ENCODE data around the gene PERCC1. TPM values are rescaled to one million over a fixed set of nuclear protein-coding genes. Genes with fewer than 3 reads are reported as not detected.

The PERCC1 gene
- total RNA-seq, 1 donor from 2014 or later = not detected

DNA sequence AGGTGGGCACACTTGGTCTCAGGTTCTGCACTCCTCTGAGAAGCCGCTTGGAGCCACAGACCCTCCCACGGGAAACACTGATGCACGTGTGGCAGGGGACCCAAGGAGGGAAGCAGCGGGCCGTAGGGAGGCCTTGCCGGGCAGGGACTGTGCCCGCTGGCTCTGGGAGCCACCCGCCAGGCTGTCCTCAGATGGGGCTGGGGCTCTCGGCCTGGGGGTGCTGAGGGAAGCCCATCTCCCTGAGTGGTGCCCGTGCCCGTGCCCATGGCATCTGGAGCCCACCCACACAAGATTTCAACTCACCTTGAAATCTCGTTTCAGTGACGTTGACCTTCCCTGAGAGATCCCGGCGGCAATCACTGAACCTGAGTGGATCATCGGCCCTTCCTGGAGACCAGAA is 26.1 kb downstream of the PERCC1 start:
- TF ChIP-seq EZH2 (IDR thresholded peaks at IDR 0.05) = no peak
- Mint-ChIP-seq H3K4me3 (no peak overlapping the region), H3K27ac (no peak overlapping the region), H3K27me3 (ENCODE audit: insufficient read depth, low read depth) (no peaks in the 10 kb centered on the region), H3K9me3 (no peaks in the 10 kb centered on the region), H3K4me1 (no peaks in the 10 kb centered on the region), H3K36me3 (peaks cover 4% of the 10 kb centered on the region)
- no peaks in the 10 kb centered on the region for H3K27me3 ChIP-seq
- no peak overlapping the region for H2AFZ ChIP-seq (replicated peaks)
- no peak overlapping the region for H3K4me2 ChIP-seq
- no peak overlapping the region for H3K27ac ChIP-seq
- no peaks in the 10 kb centered on the region for H3K4me1 ChIP-seq
- no peak for DNase-seq (ENCODE audit: low spot score)
- no peaks in the 10 kb centered on the region for H3F3A ChIP-seq (ENCODE audit: low read depth)
- H4K20me1 ChIP-seq (ENCODE audit: low read depth) = no peaks in the 10 kb centered on the region
- H3K36me3 ChIP-seq = no peaks in the 10 kb centered on the region
- H3K79me2 ChIP-seq (ENCODE audit: low read depth) = no peaks in the 10 kb centered on the region
- no peak overlapping the region for H3K4me3 ChIP-seq
- H3K9me3 ChIP-seq (ENCODE audit: low read depth) = no peaks in the 10 kb centered on the region
- H3K9ac ChIP-seq = no peak overlapping the region

DNA sequence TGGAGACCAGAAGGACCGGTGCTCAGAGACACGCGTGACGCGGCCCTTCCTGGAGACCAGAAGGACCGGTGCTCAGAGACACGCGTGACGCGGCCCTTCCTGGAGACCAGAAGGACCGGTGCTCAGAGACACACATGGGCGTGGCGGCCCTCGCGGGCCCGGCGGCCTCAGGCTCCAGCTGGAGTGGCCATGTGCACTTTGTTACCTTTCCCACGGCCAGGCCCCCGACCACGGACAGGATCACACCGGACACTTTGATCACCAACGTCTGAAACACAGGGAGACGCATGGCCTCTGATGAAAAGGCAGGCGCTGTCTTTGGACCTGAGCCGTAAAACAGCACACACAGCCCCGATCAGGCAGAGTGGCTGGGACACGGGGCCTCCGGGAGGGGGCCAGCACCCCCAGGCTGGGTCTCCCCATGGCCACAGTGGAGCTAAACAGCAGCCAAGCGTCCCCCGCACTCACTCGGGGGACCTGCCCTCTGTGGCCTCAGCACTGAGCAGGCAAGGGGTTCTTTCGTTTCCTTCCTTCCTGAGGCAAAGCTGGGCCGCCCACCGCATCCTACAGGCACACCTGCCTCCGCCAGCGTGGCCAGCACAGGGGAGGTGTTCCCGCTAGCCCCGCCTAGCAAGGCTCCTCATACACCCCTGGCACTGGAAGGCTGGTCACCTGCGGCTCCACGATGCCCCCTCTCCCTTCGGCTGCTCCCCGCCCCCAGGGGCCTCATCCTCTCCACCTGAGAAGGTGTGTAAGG is 26.8 kb downstream of the PERCC1 start:
- DNase-seq (ENCODE audit: low spot score) = no peak
- H3K27ac ChIP-seq = no peak overlapping the region
- no peaks in the 10 kb centered on the region for H3K4me1 ChIP-seq
- no peaks in the 10 kb centered on the region for H3K27me3 ChIP-seq
- no peaks in the 10 kb centered on the region for H3K27me3 Mint-ChIP-seq (ENCODE audit: insufficient read depth, low read depth)
- H4K20me1 ChIP-seq (ENCODE audit: low read depth) = no peaks in the 10 kb centered on the region
- H2AFZ ChIP-seq (replicated peaks) = no peak overlapping the region
- H3F3A ChIP-seq (ENCODE audit: low read depth) = no peaks in the 10 kb centered on the region
- H3K36me3 ChIP-seq = no peaks in the 10 kb centered on the region
- no peaks in the 10 kb centered on the region for H3K79me2 ChIP-seq (ENCODE audit: low read depth)
- TF ChIP-seq EZH2 (IDR thresholded peaks at IDR 0.05) = no peak
- no peaks in the 10 kb centered on the region for H3K4me1 Mint-ChIP-seq
- H3K4me2 ChIP-seq = no peak overlapping the region
- no peak overlapping the region for H3K27ac Mint-ChIP-seq
- no peak overlapping the region for H3K4me3 ChIP-seq
- no peak overlapping the region for H3K9ac ChIP-seq
- H3K9me3 ChIP-seq (ENCODE audit: low read depth) = no peaks in the 10 kb centered on the region
- H3K36me3 Mint-ChIP-seq = peaks cover 2% of the 10 kb centered on the region
- no peaks in the 10 kb centered on the region for H3K9me3 Mint-ChIP-seq
- no peak overlapping the region for H3K4me3 Mint-ChIP-seq

DNA sequence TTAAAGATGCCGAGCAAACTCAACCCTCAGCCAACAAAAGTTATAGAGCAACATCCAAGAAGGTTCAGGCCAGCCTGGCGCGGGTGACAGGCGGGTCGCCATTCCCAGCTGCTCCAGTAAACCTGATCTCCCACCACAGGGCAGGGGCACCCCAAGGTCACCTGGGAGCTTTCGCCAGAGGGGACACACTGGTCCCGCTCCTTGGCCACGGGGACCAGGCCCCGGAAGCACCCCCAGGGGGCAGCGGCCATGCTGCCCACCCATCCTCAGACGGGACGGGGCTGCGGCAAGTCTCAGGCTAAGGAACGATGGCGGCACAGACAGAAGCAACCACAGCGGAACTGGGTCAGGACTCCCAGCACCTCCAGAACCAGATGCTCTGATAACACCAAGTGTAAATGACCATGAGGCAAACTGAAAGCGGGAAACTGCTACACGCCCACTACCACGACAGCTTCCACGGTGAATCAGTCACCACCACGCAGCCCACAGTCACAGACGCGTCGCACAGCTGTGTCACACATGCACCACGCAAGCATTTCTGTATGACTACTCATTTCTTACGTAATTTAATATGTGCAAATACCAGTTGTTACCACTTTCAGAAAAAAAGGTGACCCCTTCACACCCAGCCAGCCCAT is 27.6 kb downstream of the PERCC1 start:
- Mint-ChIP-seq H3K9me3 (no peaks in the 10 kb centered on the region), H3K4me3 (no peak overlapping the region), H3K4me1 (no peaks in the 10 kb centered on the region), H3K27ac (peak overlapping the region; percentile 76), H3K36me3 (peaks cover 2% of the 10 kb centered on the region), H3K27me3 (ENCODE audit: insufficient read depth, low read depth) (no peaks in the 10 kb centered on the region)
- no peaks in the 10 kb centered on the region for H3F3A ChIP-seq (ENCODE audit: low read depth)
- H3K27me3 ChIP-seq = no peaks in the 10 kb centered on the region
- no peak overlapping the region for H2AFZ ChIP-seq (replicated peaks)
- H3K4me1 ChIP-seq = no peaks in the 10 kb centered on the region
- no peaks in the 10 kb centered on the region for H3K79me2 ChIP-seq (ENCODE audit: low read depth)
- H3K9ac ChIP-seq = no peak overlapping the region
- no peak overlapping the region for H3K4me3 ChIP-seq
- DNase-seq (ENCODE audit: low spot score) = no peak
- no peaks in the 10 kb centered on the region for H3K36me3 ChIP-seq
- H4K20me1 ChIP-seq (ENCODE audit: low read depth) = no peaks in the 10 kb centered on the region
- H3K27ac ChIP-seq = no peak overlapping the region
- H3K9me3 ChIP-seq (ENCODE audit: low read depth) = no peaks in the 10 kb centered on the region
- no peak overlapping the region for H3K4me2 ChIP-seq
- TF ChIP-seq EZH2phosphoT487 (IDR thresholded peaks at IDR 0.05) (no peak), EZH2 (IDR thresholded peaks at IDR 0.05) (no peak)
- TF ChIP-seq, protein P1, sequence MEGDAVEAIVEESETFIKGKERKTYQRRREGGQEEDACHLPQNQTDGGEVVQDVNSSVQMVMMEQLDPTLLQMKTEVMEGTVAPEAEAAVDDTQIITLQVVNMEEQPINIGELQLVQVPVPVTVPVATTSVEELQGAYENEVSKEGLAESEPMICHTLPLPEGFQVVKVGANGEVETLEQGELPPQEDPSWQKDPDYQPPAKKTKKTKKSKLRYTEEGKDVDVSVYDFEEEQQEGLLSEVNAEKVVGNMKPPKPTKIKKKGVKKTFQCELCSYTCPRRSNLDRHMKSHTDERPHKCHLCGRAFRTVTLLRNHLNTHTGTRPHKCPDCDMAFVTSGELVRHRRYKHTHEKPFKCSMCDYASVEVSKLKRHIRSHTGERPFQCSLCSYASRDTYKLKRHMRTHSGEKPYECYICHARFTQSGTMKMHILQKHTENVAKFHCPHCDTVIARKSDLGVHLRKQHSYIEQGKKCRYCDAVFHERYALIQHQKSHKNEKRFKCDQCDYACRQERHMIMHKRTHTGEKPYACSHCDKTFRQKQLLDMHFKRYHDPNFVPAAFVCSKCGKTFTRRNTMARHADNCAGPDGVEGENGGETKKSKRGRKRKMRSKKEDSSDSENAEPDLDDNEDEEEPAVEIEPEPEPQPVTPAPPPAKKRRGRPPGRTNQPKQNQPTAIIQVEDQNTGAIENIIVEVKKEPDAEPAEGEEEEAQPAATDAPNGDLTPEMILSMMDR (IDR thresholded peaks at IDR 0.05) = no peak

DNA sequence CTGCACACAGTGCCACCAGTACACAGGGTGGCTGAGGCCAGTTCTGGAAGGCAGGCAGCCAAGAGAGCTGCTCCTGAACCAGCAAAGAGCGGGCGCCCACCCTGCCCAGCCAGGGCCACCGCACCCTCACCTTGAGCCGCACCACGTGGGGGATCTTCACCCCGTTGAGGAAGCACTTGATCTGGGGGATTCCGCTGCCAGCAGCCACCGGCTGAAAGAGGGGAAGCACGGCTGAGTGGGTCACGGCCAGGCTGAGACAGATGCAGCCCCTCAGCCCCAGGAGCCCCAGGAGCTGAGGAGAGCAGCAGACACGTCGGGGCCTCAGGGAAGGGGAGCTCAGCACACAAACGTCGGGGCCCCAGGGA is 28.1 kb downstream of the PERCC1 start:
- Mint-ChIP-seq H3K36me3 (peaks cover 2% of the 10 kb centered on the region), H3K27me3 (ENCODE audit: insufficient read depth, low read depth) (no peaks in the 10 kb centered on the region), H3K27ac (no peak overlapping the region), H3K4me3 (no peak overlapping the region), H3K4me1 (no peaks in the 10 kb centered on the region), H3K9me3 (no peaks in the 10 kb centered on the region)
- TF ChIP-seq EZH2phosphoT487 (IDR thresholded peaks at IDR 0.05) = no peak
- TF ChIP-seq, protein P1 (IDR thresholded peaks at IDR 0.05) = no peak
- no peak for TF ChIP-seq EZH2 (IDR thresholded peaks at IDR 0.05)
- H3K79me2 ChIP-seq (ENCODE audit: low read depth) = no peaks in the 10 kb centered on the region
- H3K27me3 ChIP-seq = no peaks in the 10 kb centered on the region
- no peak overlapping the region for H2AFZ ChIP-seq (replicated peaks)
- H3K27ac ChIP-seq = no peak overlapping the region
- no peaks in the 10 kb centered on the region for H4K20me1 ChIP-seq (ENCODE audit: low read depth)
- no peaks in the 10 kb centered on the region for H3F3A ChIP-seq (ENCODE audit: low read depth)
- no peak overlapping the region for H3K4me3 ChIP-seq
- H3K9ac ChIP-seq = no peak overlapping the region
- H3K4me1 ChIP-seq = no peaks in the 10 kb centered on the region
- H3K9me3 ChIP-seq (ENCODE audit: low read depth) = no peaks in the 10 kb centered on the region
- DNase-seq (ENCODE audit: low spot score) = no peak
- H3K36me3 ChIP-seq = no peaks in the 10 kb centered on the region
- H3K4me2 ChIP-seq = no peak overlapping the region
